Natural killer cell (primary cell): ENCODE data around the gene CYB561D1. TPM values are rescaled to one million over a fixed set of nuclear protein-coding genes. Genes with fewer than 3 reads are reported as not detected.

Source experiments
- ATAC-seq, 3 donors: fragments of 150-1000 bp in 2 of 3; fragments of 200-7000 bp in 1 of 3; cut with Tn5 transposase; 1 replicate in 1 of 3; 2 replicates in 2 of 3; pipeline ENCODE4 v1.10.0; 2021; ENCODE audit warnings: mild to moderate bottlenecking in 2 of 3, moderate library complexity in 2 of 3
- DNase-seq, 2 donors: peaks; one replicate each; pipeline versions ENCODE4 v3.0.0 to v3.0.0-alpha.2; 2013 to 2021; ENCODE audit warnings: mixed read lengths in 1 of 2
- H3K27ac ChIP-seq: one replicate; pipeline ENCODE4 v1.5.1; 2013; ENCODE audit warnings: mild to moderate bottlenecking, low read length
- H3K27me3 ChIP-seq: one replicate; pipeline ENCODE4 v1.6.1; 2013; ENCODE audit warnings: low read length; ENCODE audit not compliant: control insufficient read depth, insufficient read depth
- H3K36me3 ChIP-seq: one replicate; pipeline ENCODE4 v1.6.1; 2013; ENCODE audit warnings: low read length; ENCODE audit not compliant: control insufficient read depth, insufficient read depth
- H3K4me1 ChIP-seq: one replicate; pipeline ENCODE4 v1.6.1; 2013; ENCODE audit warnings: low read length; ENCODE audit not compliant: control insufficient read depth, insufficient read depth
- H3K4me3 ChIP-seq: one replicate; pipeline ENCODE4 v1.5.1; 2013; ENCODE audit warnings: low read length
- H3K9me3 ChIP-seq: one replicate; pipeline ENCODE4 v1.6.1; 2013; ENCODE audit warnings: low read length; ENCODE audit not compliant: control insufficient read depth, insufficient read depth
- H3K27ac Mint-ChIP-seq, 2 donors: one replicate each; pipeline ENCODE4 v1.8.0; 2022; ENCODE audit warnings: mild to moderate bottlenecking in 2 of 2, mixed read lengths in 2 of 2, moderate library complexity in 1 of 2
- H3K27me3 Mint-ChIP-seq, 2 donors: one replicate each; pipeline ENCODE4 v1.8.0; 2022; ENCODE audit warnings: low read depth in 2 of 2, mixed read lengths in 2 of 2
- H3K36me3 Mint-ChIP-seq: one replicate; pipeline ENCODE4 v1.8.0; 2022; ENCODE audit warnings: mixed read lengths
- H3K4me1 Mint-ChIP-seq, 2 donors: one replicate each; pipeline ENCODE4 v1.8.0; 2022; ENCODE audit warnings: mixed read lengths in 2 of 2
- H3K4me3 Mint-ChIP-seq: one replicate; pipeline ENCODE4 v1.8.0; 2022; ENCODE audit warnings: mild to moderate bottlenecking, moderate library complexity, mixed read lengths
- H3K9me3 Mint-ChIP-seq, 2 donors: one replicate each; pipeline ENCODE4 v1.8.0; 2022; ENCODE audit warnings: mixed read lengths in 2 of 2
- CTCF ChIP-seq: fragments of 200-600 bp; IDR thresholded peaks from one replicate; pipeline ENCODE4 v1.8.0; 2022; ENCODE audit warnings: antibody characterized with exemption
- WGBS: methylation state at CpG from one replicate; pipeline ENCODE4 v1.1.7; 2013; ENCODE audit warnings: missing lambda C conversion rate; ENCODE audit not compliant: insufficient coverage; 5-methylcytosine and 5-hydroxymethylcytosine counted together
- intact Hi-C: fragments of 100-400 bp; cut with micrococcal nuclease; formaldehyde crosslinking; loops from one replicate; pipeline ENCODE4 v1.14.2; 2022
- total RNA-seq, 4 donors: library from RNA; stranded (reverse); fragments of 120-200 nt in 1 of 4; gene quantifications; one replicate each; pipeline versions ENCODE4 v1.2.3 to v1.2.4, GENCODE V29; 2013 to 2022

CYB561D1 gene
- total RNA-seq, 3 donors from 2014 or later (not counting 1 experiment from before 2014, with no cell fraction given), result 21.1 to 36.0 (median 34.7) TPM

DNA sequence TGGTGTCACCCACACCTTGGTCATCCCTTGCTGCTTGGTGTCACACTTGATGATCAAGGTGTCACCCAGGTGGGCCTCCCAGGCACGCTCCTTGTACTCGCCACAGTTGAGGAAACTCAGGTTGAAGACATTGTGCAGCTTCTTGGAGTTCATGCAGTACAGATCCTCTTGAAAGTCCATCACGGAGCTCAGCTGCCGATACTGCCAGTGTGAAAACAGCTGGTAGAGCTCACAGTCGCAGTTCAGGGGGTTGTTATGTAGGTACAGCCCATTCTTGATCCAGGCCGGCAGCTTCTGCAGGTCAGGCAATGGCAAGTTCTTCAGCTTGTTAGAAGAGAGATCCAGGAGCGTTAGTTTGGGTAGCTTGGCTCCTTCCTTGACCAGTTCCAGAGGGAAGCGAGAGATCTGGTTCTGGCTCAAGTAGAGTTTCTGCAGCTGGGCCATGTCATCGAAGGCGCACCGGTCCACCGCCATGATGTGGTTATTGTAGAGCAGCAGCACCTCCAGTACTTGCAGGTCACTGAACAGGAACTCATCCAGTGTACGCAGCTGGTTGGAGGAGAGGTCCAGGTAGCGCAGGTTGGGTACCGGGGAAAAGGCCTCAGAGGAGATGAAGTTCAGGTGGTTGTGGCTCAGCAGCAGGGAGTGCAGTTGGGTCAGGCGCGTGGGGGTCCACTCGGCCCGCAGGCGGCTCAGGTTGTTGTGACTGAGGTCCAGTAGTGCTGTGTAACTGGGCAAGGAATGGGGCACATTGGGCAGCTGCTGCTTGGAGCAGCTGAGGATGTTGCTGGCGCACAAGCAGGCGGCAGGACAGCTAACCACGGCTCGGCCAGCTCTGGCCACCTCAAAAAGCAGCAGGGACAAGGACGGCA, 14.3 kb downstream of the CYB561D1 start:
- DNase-seq, result peak in 1 of 2 donors; percentile 14
- Mint-ChIP-seq H3K9me3 (no peaks in the 10 kb centered on the region), H3K4me1 (peaks cover 48 to 49% of the 10 kb centered on the region in 2 donors), H3K36me3 (no peaks in the 10 kb centered on the region), H3K4me3 (peak overlapping the region; percentile 91), H3K27me3 (peaks cover 0 to 6% of the 10 kb centered on the region in 2 donors), H3K27ac (peak overlapping the region; percentile 51 to 78)
- intact Hi-C loops, result no loop called here
- no peak for ATAC-seq
- Histone ChIP-seq H3K27me3 (no peaks in the 10 kb centered on the region), H3K9me3 (no peaks in the 10 kb centered on the region), H3K36me3 (no peaks in the 10 kb centered on the region), H3K4me1 (peaks cover 53% of the 10 kb centered on the region), H3K27ac (no peak overlapping the region), H3K4me3 (no peak overlapping the region)
- TF ChIP-seq CTCF, result no peak
- WGBS, result 93% methylated on average over 25 of the region's 25 CpGs

GRCh38 chr1:109508873-109509175, 14.9 kb downstream of the CYB561D1 start:
- no peak for TF ChIP-seq CTCF
- no peaks in the 10 kb centered on the region for H3K27me3 ChIP-seq
- no peaks in the 10 kb centered on the region for H3K9me3 Mint-ChIP-seq
- intact Hi-C loops, result no loop called here
- peak overlapping the region; percentile 51 to 78 for H3K27ac Mint-ChIP-seq
- DNase-seq (no peak), ATAC-seq (peak in 1 of 3 donors; percentile 12)
- WGBS, result 95% methylated on average over 5 of the region's 7 CpGs
- no peak overlapping the region for H3K27ac ChIP-seq
- no peaks in the 10 kb centered on the region for H3K9me3 ChIP-seq
- no peaks in the 10 kb centered on the region for H3K36me3 ChIP-seq
- H3K4me1 Mint-ChIP-seq, result peaks cover 46 to 47% of the 10 kb centered on the region in 2 donors
- peak overlapping the region; percentile 49 for H3K4me3 ChIP-seq
- no peaks in the 10 kb centered on the region for H3K36me3 Mint-ChIP-seq
- H3K27me3 Mint-ChIP-seq, result peaks cover 0 to 6% of the 10 kb centered on the region in 2 donors
- H3K4me3 Mint-ChIP-seq, result peak overlapping the region; percentile 91
- H3K4me1 ChIP-seq, result peaks cover 48% of the 10 kb centered on the region

GRCh38 chr1:109509176-109510134, 15.6 kb downstream of the CYB561D1 start, which contains the start of gene AMIGO1:
TSS of gene AMIGO1 (minus strand) at chr1:109509727. CDS start at chr1:109508912, 815 bp downstream.
- intact Hi-C loops, result no loop called here
- 2% methylated on average over 100 of the region's 100 CpGs for WGBS
- no peak for TF ChIP-seq CTCF
- no peaks in the 10 kb centered on the region for H3K27me3 ChIP-seq
- H3K27ac Mint-ChIP-seq, result peak within 1 kb of the TSS; percentile 51 to 78
- ATAC-seq, result peak; percentile 83 to 92 (median 89)
- peak within 1 kb of the TSS; percentile 91 for H3K4me3 Mint-ChIP-seq
- no peaks in the 10 kb centered on the region for H3K36me3 ChIP-seq
- no peak within 1 kb of the TSS for H3K27ac ChIP-seq
- H3K4me3 ChIP-seq, result peak within 1 kb of the TSS; percentile 60
- H3K4me1 Mint-ChIP-seq, result peaks cover 40 to 42% of the 10 kb centered on the region in 2 donors
- peaks cover 42% of the 10 kb centered on the region for H3K4me1 ChIP-seq
- H3K36me3 Mint-ChIP-seq, result no peaks in the 10 kb centered on the region
- peak; percentile 64 to 85 for DNase-seq
- H3K9me3 ChIP-seq, result no peaks in the 10 kb centered on the region
- no peaks in the 10 kb centered on the region for H3K9me3 Mint-ChIP-seq
- H3K27me3 Mint-ChIP-seq, result peaks cover 0 to 6% of the 10 kb centered on the region in 2 donors
